Psoas muscle (tissue), 8 donors: ENCODE data around the gene ARHGAP40. TPM values are rescaled to one million over a fixed set of nuclear protein-coding genes. Genes with fewer than 3 reads are reported as not detected.

ENCODE experiments used
- ATAC-seq, 4 donors: fragments of 200-7000 bp; cut with Tn5 transposase; one replicate each; pipeline ENCODE4 v1.9.1; 2020; ENCODE audit warnings: moderate library complexity in 3 of 4, mild to moderate bottlenecking in 2 of 4
- DNase-seq, 2 donors: peaks; one replicate each; pipeline ENCODE4 v3.0.0-alpha.2; 2020
- H3K27ac ChIP-seq: fragments of 200-600 bp; one replicate; pipeline ENCODE4 v1.8.0; 2022
- H3K27me3 ChIP-seq, 3 donors: fragments of 200-600 bp in 1 of 3; one replicate each; pipeline versions ENCODE4 v1.6.1 to v1.8.0; 2013 to 2022; ENCODE audit warnings: low read length in 2 of 3, mild to moderate bottlenecking in 2 of 3, moderate library complexity in 1 of 3; ENCODE audit not compliant: insufficient read depth in 3 of 3
- H3K36me3 ChIP-seq, 2 donors: fragments of 200-600 bp in 1 of 2; one replicate each; pipeline versions ENCODE4 v1.6.1 to v1.8.0; 2013 to 2022; ENCODE audit warnings: low read depth in 1 of 2, mild to moderate bottlenecking in 1 of 2, moderate library complexity in 1 of 2; ENCODE audit not compliant: insufficient read depth in 1 of 2
- H3K4me1 ChIP-seq: fragments of 200-600 bp; one replicate; pipeline ENCODE4 v1.8.0; 2022
- H3K4me3 ChIP-seq: fragments of 200-600 bp; one replicate; pipeline ENCODE4 v1.8.0; 2022; ENCODE audit warnings: mild to moderate bottlenecking
- H3K9me3 ChIP-seq: fragments of 200-600 bp; one replicate; pipeline ENCODE4 v1.8.0; 2022
- WGBS, 3 donors: extraction: QIAGEN DNeasy Blood & Tissue Kit; methylation state at CpG; one replicate each; pipeline versions ENCODE4 v1.1.6 to v1.1.7; 2013; 5-methylcytosine and 5-hydroxymethylcytosine counted together
- intact Hi-C, 2 donors: fragments of 100-400 bp; cut with DNase I; formaldehyde crosslinking; loops; one replicate each; pipeline versions ENCODE4 v1.11.0 to v1.14.2; 2022
- polyA plus RNA-seq, 3 donors: library from polyadenylated mRNA; stranded (reverse); fragments of 200-250 nt; gene quantifications; one replicate each; pipeline ENCODE4 v1.2.3, GENCODE V29; 2013
- total RNA-seq, 4 donors: library from RNA; stranded (reverse); fragmentation: NEBNext Ultra II Directional in 2 of 4; extraction: Animal tissue kit (Norgen Biotek cat#: 25700) in 2 of 4; gene quantifications; one replicate each; pipeline versions ENCODE4 v1.2.1 to v1.2.4, GENCODE V29; 2021 to 2023
- TF ChIP-seq, protein P1 (sequence below): fragments of 200-600 bp; IDR thresholded peaks from one replicate; pipeline ENCODE4 v1.8.0; 2022; ENCODE audit warnings: antibody characterized with exemption
- donor health status: healthy with polysubstance abuse.
- donor health status: DM: no; HTN: no; CAD: no; lungs with moderate emphysema.
- donor health status: Bipolar disorder and iron deficiency.
- donor health status: healthy.
- donor health status: DM: yes; HTN: yes; CAD: no.
- donor health status: DM: no; HTN: no; CAD: no.
- donor health status: DM: no; HTN: no; CAD: no.
- donor health status: DM: yes; HTN: yes; CAD: no.

Gene ARHGAP40
- total and polyA plus RNA-seq, 7 donors: 0.03 to 0.04 TPM; not detected in 5

DNA sequence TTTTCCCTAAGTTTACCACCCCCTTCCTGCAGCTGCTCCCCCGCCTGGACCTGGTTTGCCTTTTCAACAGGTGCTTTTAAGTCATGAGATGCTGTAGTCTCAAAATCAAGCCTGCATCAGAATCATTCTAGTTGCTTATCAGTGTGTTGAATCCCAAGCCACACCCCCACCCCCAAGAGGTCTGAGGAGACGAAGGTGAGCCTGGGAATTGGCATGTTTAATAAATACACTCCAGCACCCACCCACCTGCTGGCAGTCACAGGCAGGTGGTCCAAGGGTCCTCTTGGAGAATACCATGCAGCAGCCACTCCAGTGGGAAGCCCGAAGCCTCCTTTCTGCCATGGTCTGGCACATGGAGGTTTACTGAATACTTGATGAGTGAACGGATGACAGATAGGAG is 21.7 kb upstream of the ARHGAP40 start:
- no peak for ATAC-seq
- TF ChIP-seq, protein P1, sequence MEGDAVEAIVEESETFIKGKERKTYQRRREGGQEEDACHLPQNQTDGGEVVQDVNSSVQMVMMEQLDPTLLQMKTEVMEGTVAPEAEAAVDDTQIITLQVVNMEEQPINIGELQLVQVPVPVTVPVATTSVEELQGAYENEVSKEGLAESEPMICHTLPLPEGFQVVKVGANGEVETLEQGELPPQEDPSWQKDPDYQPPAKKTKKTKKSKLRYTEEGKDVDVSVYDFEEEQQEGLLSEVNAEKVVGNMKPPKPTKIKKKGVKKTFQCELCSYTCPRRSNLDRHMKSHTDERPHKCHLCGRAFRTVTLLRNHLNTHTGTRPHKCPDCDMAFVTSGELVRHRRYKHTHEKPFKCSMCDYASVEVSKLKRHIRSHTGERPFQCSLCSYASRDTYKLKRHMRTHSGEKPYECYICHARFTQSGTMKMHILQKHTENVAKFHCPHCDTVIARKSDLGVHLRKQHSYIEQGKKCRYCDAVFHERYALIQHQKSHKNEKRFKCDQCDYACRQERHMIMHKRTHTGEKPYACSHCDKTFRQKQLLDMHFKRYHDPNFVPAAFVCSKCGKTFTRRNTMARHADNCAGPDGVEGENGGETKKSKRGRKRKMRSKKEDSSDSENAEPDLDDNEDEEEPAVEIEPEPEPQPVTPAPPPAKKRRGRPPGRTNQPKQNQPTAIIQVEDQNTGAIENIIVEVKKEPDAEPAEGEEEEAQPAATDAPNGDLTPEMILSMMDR: no peak

DNA sequence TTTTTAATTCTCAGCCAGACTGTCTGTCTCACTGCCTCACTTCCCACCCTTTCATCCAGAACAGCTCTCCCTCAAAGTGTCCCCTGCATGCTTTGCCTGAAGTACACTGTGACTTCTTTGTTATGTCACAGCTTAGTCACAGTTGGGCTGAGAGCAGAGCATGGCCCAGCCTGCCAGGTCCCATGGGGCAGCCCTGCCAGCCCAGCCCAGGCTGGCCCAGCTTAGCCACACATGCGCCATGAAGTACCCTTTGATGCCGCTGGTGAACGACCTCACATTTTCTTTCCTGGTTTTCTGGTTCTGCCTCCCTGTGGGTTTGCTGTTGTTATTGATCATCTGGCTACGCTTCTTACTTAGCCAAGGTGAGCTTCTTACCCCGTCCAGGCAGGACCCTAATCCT is 20.6 kb upstream of the ARHGAP40 start, which contains the start of gene ADIG:
TSS of gene ADIG (plus strand) at position 185 of the 400 bp plus-strand sequence. CDS start at position 239, 54 bp downstream.
- Histone ChIP-seq H3K27me3 (peaks cover 0 to 1% (median 0%) of the 10 kb centered on the region in 3 donors), H3K27ac (no peak within 1 kb of the TSS), H3K4me1 (no peaks in the 10 kb centered on the region), H3K36me3 (peaks cover 2 to 13% of the 10 kb centered on the region in 2 donors), H3K9me3 (no peaks in the 10 kb centered on the region), H3K4me3 (no peak within 1 kb of the TSS)
- ATAC-seq: peak; percentile 86 to 97 (median 92)
- WGBS, 3 donors: 30 to 40% (median 32%) methylated on average over 5 of the region's 5 CpGs
- intact Hi-C loops: no loop called here
- DNase-seq: peak; percentile 21 to 65
- TF ChIP-seq, protein P1: no peak

More for the DNA sequence above, 21.7 kb upstream of the ARHGAP40 start:
- intact Hi-C loops: no loop called here
- H3K27ac ChIP-seq: no peak overlapping the region
- H3K9me3 ChIP-seq: no peaks in the 10 kb centered on the region
- H3K36me3 ChIP-seq: peaks cover 2 to 24% of the 10 kb centered on the region in 2 donors
- 60 to 70% (median 67%) methylated on average over 4 of the region's 4 CpGs for WGBS, 3 donors
- no peak overlapping the region for H3K4me3 ChIP-seq
- DNase-seq: no peak
- no peaks in the 10 kb centered on the region for H3K4me1 ChIP-seq
- H3K27me3 ChIP-seq: peaks cover 0 to 1% (median 0%) of the 10 kb centered on the region in 3 donors

DNA sequence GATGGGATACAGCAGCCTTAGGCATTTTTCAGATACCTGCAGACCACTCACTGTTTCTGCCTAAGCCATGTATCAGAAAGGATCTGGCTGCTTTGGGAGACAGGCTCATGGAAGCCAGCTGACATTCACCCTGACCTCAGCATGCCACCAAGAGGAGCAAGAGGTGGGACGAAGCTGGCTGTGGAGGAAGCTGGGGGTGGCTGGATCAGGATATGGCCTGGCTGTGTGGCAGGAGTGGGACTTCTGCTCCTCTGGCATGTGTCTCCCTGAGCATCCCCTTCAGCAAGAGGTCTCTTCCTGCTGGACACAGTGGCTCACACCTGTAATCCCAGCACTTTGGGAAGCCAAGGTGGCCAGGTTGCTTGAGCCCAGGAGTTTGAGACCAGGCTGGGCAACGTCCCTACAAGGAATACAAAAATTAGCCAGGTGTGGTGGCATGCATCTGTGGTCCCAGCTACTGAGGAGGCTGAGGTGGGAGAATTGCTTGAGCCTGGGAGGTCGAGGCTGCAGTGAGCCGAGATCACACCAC is 19.7 kb upstream of the ARHGAP40 start:
- Histone ChIP-seq H3K27me3 (peaks cover 0 to 1% (median 0%) of the 10 kb centered on the region in 3 donors), H3K36me3 (peaks cover 2 to 4% of the 10 kb centered on the region in 2 donors), H3K27ac (no peak overlapping the region), H3K9me3 (no peaks in the 10 kb centered on the region), H3K4me1 (no peaks in the 10 kb centered on the region), H3K4me3 (no peak overlapping the region)
- ATAC-seq (no peak), DNase-seq (no peak)
- WGBS, 3 donors: 80 to 89% (median 81%) methylated on average over 4 of the region's 4 CpGs
- intact Hi-C loops: no loop called here
- TF ChIP-seq, protein P1: no peak

DNA sequence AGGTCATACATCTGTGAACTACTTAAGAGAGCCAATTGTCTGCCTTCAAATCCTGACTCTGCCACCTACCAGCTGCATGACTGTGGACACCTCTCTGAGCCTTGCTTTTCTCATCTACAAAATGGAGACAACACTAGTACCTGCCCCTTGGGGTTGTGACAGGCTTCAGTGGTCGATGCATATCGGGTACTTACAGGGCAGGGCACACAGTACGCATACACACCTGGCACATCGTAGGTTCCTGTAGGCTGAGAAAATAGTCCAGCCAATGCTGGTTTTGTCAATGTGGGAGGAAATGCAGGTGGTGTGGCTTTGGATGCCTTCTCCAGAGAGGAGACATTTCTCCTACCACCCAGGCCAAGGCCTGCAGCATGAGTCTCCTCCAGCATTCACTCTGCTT is 18.3 kb upstream of the ARHGAP40 start:
- intact Hi-C loops: no loop called here
- no peak overlapping the region for H3K27ac ChIP-seq
- H3K36me3 ChIP-seq: no peaks in the 10 kb centered on the region
- WGBS, 3 donors: 88 to 97% (median 90%) methylated on average over 4 of the region's 4 CpGs
- no peaks in the 10 kb centered on the region for H3K9me3 ChIP-seq
- DNase-seq (no peak), ATAC-seq (no peak)
- no peak overlapping the region for H3K4me3 ChIP-seq
- TF ChIP-seq, protein P1: no peak
- peaks cover 0 to 1% (median 0%) of the 10 kb centered on the region in 3 donors for H3K27me3 ChIP-seq
- no peaks in the 10 kb centered on the region for H3K4me1 ChIP-seq
